RCC 7860 (cell line): ENCODE results near the gene LIMD2.
A peak's percentile ranks its signal among the peaks of the same experiment; 100 is the strongest.

Experiments used
- DNase-seq: peaks from one replicate; pipeline ENCODE4 v3.0.0-alpha.2; 2015; ENCODE audit warnings: low spot score
- FAIRE-seq: peaks from 2 replicates; lab custom pipeline; 2012; peaks lifted over from hg19 to GRCh38; lab: Jason Lieb, UNC

Gene LIMD2

DNA sequence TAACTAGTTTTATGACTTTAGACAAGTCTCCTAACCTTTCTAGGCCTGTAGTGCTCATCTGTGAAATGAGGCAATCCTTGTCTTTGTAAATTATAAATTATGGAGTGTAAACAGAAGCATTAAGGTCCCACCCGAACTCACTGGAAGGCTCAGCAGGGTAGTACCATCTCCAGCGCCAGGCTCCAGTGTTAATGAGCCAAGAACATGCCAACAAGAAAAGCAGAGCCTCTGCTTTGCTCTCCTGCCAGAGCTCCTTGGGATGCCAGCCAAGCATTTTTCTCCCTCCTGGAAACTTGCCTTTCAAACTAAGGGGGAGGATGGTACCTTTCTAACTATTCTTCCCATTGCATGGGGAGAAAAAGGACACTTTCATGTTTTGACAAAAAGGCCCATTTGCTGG is 14.9 kb downstream of the LIMD2 start:
- DNase-seq = no peak
- FAIRE-seq = no peak

DNA sequence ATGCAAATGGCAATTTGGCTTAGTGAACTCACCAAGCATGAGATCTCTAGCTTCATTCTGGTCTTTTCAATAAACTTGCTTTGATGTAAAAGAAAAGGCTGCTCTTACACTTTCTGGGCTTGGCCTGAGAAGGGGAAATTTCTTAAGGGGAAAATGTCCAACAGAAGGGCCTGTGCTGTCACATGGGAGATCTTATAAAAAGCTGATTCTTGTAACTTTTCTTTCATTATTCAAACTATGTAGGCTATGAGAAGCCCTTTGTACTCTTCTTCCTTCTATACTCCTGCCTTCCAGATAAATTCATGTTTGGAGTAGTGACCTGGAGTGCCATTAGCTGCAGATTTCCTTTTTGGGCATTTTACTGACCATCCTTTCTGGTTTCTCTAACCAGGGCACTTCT is 16.9 kb downstream of the LIMD2 start:
- DNase-seq = no peak
- no peak for FAIRE-seq

DNA sequence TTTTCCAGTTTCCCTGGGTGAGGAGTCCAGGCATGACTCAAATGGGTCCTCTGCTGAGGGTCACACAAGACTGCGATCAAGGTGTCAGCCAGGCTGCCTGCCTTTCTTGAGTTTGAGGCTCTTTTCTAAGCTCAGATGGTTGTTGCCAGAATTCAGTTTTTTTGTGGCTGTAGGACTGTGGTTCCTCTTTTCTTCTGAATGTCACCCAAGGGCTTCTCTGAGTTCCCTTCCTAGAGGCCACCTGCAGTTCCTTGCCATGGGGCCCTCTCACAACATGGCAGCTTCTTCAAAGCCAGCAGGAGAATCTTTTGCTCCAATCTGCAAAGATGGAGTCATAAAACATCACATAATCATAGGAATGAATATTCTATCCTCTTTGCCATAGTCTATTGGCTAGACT is 17.5 kb downstream of the LIMD2 start:
- DNase-seq = no peak
- no peak for FAIRE-seq

DNA sequence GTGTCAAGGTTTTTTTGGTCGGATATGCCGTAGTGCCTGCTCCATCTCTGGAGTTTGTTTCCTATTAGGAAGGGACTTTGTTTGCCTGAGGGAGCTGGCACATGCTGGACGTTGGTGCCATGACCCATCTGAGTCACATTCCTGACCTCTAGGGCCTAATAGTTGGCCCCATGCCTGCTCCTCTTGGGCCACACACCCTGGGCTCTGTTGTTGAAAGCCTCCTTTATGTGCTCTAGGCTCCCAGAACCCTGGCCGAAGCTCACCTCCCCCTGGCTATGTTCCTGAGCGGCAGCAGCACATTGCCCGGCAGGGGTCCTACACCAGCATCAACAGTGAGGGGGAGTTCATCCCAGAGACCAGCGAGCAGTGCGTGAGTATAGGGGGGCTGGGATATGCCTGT is 18.4 kb downstream of the LIMD2 start:
- DNase-seq (no peak), FAIRE-seq (no peak)

DNA sequence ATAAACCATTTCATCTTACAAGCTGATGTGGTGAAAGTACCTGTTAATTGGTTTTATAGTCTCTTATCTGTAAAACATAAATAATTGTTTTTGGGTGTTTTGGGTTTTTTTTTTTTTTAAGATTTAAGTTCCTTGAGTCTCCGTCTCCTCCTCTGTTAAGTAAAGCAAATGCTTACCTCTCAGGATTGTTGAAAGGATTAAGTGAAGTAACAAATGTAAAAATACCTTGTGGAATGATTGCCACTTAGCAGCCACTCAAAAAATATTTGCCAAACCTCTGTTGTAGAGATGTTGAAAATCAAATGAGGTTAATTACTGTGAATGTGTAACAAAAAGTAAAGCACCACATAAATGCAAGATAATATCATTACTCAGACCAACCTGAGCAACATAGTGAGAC is 19.2 kb downstream of the LIMD2 start:
- DNase-seq = no peak
- FAIRE-seq = no peak

DNA sequence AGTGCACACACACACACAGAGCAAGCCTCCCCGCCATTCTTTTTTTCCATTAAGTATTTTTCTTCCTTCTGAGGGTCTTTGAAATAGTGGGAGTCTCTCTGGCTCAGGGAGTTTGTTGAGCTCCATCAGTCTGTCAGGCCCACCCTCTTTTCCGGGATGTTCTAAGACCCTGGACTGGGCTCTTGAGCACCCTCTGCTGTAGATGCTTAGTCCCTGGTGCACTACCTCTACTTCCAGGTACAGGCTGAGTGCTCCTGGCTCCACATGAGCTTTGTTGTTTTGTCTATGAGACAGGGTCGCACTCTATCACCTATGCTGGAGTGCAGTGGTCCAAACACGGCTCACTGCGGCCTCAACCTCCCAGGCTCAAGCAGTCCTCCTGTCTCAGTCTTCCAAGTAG is 20.7 kb downstream of the LIMD2 start:
- DNase-seq (no peak), FAIRE-seq (no peak)

DNA sequence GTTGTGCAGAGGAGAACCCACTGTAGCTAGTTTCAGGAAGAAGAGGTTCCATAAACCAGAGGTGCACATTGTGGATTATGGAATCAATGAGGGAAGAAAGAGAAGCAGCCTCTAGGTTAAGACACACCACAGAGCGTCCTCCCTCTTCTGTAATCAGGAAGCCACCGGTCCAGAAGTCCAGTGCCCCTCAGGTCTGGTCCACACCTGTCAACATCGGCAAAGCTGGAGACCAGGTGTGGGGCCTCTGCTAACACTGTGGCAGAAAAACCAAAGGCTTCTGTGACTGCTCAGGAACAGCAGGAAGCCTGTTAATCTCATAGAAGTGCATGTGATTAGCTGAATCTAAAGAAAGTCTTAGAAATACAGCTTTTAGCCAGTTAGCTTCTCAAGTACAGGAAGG is 23.3 kb downstream of the LIMD2 start:
- FAIRE-seq (no peak), DNase-seq (no peak)

DNA sequence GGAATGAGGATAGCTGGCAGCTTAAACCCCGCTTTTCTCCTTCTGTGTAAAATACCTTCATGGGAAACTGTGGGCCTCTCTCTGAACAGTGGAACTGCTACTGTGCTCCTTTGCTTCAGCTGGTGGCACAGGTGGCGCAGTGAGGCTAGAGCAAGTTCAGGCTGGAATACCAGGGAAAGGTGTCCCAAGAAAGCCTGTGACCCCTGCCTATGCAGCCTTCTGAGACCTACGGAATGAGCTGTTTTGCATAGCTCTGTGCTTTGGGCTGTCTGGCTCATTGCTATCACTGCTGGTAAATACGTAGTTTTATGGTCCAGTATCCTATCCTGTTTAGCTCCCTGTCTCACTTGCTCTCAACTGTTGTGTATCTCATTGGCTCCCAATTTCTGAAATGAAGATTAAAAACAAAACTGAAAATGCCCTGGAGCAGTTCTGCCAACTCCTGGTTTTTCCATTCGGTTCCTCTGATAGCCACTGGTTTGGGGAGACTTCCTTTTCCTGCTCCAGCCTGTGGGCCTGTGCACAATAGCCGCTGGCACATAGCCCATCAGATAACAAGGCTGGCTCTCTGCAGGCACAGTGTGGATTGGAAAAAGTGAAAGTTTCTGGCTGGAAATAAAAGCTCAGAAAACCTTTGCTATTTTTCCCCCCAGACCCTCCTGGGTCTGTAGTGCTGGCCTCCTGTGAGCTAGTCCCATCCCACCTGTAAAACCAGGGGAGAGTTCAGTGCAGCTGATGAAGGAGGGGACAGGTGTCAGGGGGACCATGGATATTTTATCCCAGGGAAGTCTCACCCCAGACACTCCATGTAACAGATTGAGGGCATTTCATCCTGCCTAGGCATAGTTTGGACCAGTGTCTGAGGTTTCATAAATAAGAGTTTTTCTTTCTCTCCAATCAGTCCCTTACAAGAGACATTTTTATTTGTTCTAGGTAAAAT is 24.0 kb downstream of the LIMD2 start:
- FAIRE-seq = peak; percentile 70
- peak; percentile 76 for DNase-seq

DNA sequence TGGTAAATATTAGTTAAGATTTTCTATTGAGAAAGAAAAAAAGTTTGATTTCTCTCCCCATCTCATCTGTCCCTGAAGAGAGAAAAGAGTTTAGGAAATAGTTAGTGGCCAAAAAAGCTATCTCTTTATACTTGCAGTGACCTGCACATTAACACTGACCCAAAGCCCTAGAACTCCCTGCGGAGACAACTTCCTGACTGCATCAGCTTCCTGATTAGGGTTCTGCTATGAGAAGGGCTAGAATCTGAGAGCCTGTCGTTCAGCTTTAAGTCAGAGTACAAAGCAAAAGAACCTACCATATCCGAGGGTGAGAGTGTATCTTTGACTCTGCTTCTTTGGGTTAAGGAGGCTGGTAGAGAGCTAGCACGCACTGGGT is 24.7 kb downstream of the LIMD2 start:
- FAIRE-seq (no peak), DNase-seq (no peak)

DNA sequence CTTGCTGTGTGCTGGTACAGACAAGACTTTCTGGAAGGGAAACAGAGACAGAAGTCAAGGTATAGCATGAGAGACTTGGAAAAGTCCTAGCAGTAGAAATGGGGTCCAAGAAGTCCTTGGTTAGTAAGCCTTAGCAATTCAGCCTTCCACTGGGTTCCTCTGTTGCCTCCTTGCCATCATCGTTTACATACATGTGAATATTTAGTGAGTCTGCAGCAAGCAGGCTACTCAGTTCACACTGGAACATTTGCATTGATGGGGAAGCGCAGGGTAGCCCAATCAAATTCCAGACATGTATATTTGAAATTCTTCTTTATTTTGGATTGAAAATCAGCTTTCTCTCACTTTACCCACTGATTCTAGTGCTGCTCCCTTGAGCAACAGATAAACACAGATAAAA is 27.1 kb downstream of the LIMD2 start:
- no peak for FAIRE-seq
- no peak for DNase-seq

DNA sequence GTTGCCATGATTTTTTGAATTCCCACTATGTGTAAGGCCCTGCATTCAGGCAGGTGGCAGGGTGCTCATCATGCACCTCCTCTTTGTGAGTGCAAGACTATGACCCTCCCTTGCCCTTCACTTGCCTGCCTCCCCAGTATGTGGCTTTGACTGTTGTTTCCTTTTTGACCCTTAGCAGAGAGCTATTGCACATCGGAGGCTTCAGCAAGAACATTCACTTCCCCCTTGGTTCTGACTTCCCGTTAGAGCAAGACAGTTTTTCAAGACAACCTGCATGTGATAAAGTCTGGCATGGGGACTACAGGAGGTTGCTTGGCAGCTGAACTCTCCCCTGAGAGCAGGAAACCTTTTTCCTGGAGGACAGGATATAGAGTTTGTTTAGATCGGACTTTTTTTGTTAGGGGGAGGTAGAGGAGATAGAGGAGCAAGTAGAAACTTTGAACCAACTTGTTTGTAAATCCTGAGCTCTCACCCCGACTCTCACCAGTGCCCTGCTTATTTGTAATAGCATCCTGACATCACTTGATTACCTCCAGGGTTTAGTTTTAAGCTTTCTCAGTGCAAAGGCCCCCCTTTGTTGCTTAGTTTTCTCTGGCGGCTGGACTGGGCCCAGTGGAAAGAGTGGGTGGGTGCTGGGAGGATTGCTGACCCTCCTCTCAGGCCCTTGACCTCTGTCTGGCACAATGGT is 34.3 kb downstream of the LIMD2 start:
- DNase-seq (no peak), FAIRE-seq (no peak)

DNA sequence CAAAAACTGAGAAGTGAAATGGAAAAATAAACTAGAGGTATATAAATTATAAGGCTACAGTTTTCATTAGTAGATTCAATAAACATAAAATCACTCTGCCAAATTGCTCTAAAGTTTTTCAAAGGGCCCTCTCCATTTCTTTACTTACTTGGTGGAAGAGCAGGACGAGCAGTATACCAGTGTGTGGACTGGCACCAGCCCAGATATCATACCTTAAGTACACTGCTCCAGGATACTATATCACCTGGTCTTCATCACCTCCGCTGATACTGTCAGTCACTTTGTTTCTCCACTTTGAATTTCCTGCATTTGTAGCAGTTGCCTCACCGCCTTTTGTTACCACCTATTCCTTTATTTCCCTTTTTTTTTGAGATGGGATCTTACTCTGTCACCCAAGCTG is 40.1 kb downstream of the LIMD2 start:
- no peak for DNase-seq
- no peak for FAIRE-seq

DNA sequence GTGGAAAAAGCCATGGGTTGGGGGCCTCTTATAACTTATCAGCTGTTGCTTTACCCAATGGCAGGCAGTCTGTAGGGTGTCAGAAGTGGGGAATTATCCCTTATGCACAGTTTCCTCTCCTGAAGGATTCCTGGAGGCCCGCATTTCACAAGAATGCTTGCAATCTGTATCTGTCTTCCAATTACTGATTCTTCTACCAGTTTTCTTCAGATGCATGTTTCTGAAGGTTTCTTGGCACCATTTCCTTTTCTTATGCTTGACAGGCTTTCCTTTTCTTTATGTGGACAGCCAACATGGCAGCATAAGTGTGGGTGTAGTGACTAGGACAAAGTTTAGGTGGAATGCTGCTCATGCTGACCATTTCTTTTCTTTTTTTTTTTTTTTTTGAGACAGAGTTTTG is 41.6 kb downstream of the LIMD2 start:
- no peak for FAIRE-seq

DNA sequence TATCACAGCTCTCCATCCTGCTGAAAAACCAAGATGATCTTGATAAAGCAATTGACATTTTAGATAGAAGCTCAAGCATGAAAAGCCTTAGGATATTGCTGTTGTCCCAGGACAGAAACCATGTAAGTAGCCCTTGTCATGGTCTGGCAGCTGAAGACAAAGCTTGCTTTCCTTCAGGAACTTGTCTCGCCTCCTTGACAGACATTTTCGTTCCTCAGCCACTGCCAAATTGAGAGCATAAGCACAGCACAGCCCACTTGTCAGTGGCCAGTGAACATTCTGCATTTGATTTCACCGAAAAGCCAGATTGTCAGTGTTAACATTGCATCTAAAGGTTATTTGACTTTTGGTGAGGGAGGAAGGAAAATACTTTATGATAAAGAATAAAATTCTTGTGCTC is 42.1 kb downstream of the LIMD2 start:
- FAIRE-seq (no peak), DNase-seq (no peak)

More for the DNA sequence above, 41.6 kb downstream of the LIMD2 start:
- DNase-seq = no peak

DNA sequence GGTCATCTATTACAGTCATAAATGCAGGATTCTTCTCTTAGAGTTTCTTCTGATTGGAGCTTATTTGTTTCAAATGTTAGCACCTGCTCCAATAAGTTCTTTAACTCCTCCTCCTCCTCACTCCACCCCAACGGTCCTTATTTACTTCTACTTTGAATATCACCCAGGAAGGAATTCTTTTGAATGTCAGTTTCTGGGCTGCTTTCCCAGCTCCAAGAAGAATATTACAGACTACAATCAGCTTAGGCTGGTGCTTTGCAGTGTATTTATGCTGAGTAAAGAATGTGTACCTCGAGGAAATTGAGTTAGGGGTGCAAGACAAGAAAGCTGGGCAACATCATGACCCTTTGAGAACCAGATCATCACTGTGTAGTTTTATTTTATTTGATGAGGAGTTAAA is 46.9 kb downstream of the LIMD2 start:
- FAIRE-seq (no peak), DNase-seq (no peak)

DNA sequence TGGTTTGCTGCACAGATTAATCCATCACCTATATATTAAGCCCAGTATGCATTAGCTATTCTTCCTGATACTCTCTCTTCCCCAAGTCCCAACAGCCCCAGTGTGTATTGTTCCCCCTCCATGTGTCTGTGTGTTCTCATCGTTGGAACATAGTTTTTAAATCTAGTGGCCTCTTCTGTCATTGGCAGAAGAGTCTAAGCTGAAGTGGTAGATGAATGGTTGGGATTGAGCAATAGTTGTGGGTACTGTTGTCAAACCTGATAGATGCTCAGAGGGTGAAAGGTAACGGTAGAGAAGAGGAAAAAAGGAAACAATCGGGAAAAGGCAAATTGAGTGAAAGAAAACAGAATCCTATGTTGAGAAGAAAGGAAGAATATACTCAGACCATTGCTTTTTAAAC is 47.8 kb downstream of the LIMD2 start:
- FAIRE-seq (no peak), DNase-seq (no peak)

DNA sequence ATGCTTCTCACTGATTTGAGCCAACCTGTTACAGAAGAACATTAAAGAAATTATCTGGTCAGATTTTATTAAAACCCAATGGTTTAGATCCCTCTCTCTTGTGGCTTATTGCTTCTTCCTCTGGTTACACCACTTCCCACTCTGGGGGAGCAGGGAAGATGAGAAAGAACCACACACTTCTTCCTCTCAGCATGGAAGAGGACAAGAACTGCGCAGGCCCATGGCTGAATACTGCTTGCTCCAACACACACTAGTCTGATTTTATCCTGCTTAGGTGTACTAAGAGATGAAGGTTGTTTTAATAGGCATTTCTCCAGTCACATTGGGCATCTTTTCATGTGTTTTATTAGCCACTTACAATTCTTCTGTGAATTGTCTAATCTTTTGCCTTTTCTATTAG is 50.1 kb downstream of the LIMD2 start:
- FAIRE-seq = no peak
- no peak for DNase-seq

DNA sequence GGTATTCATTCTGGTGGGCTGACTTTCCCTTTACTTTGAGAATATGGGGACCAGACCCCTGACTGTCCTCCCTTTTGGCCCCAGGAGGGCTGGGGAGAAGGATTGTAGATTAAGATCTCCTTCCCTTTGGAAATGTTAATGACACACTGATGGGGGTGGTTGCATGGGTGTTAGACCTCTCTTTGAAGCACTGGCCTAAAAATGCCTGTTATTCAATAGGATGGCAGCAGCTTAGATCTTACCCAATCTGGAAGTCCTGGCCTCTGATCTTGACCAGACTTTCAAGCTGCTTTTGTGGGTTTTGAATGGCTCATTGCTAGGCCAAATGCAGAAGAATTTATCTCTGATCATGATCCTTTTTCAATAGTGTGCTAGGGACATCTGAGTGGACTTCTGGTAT is 52.0 kb downstream of the LIMD2 start:
- no peak for DNase-seq
- FAIRE-seq = no peak

DNA sequence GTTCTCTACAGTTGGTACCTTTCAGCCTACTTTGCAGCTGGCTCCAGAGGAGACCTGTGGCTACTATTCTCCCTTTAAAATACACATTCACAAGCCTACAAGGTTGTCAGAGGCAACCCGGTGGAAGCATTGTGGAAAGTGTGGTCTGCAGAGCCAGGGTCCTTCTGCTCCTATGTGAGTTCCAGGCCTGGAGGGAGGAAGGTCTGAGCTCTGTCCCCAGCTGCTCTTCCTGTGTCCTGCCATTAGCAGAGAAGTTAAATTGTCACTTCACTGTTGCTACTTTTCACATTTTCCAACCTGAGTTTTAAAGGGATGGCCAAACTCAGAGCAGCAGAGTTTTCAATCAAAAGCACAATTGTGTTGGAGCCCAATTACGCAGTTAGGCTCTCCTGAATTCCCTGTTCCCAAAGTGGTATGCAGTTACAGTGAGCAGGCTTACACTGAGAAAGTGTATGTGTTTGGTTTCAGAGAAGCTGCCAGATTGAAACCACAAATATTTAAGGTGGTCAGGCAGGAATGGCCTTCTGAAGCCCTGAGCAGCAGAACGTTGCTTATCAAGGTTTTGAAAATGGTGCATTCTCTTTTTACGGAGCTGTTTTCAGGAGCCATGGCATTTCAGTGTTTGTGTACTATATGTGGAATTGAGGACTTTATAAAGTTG is 52.7 kb downstream of the LIMD2 start:
- FAIRE-seq (peak; percentile 68), DNase-seq (peak; percentile 49)

DNA sequence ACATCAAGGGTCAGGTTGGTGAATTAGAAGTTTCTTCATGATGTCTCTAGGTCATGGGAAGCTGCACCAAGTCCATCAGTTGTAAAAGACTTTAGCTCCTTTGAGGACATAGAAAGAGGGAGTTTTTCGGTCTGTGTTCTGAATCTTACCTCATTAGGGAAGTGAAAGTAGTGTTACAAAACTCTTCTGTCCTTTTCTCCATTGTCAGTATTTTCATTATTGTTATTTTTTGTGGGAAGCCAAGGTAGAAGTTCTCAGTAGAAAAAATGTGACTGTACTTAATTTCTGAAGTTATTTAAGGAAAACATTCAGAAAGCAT is 53.5 kb downstream of the LIMD2 start:
- DNase-seq (no peak), FAIRE-seq (no peak)
